GM12892 (cell line): Measurements from ENCODE around the gene STRIP2.

Experiments used
- POLR2A ChIP-seq: IDR thresholded peaks from 2 replicates; pipeline ENCODE4 v1.6.1; 2011; ENCODE audit warnings: low read depth, low read length, control low read depth
- POLR2AphosphoS5 ChIP-seq: IDR thresholded peaks from 2 replicates; pipeline ENCODE4 v1.6.1; 2011; ENCODE audit warnings: low read depth, low read length, control low read depth
- TAF1 ChIP-seq: IDR thresholded peaks from 2 replicates; pipeline ENCODE4 v1.6.1; 2011; ENCODE audit warnings: low read depth, mild to moderate bottlenecking, control low read depth, low read length, borderline replicate concordance

GRCh38 chr7:129435414-129435829 is 1.2 kb downstream of the STRIP2 start:
- no peak for TF ChIP-seq TAF1
- no peak for TF ChIP-seq POLR2A
- TF ChIP-seq POLR2AphosphoS5 = no peak
